ENCODE data around the gene SLC16A5.
"Not testable (repeated sequence)": the region's sequence is repeated elsewhere in the genome, so short reads cannot be mapped to it uniquely, and the experiment has no call there.

The SLC16A5 gene

GRCh38 chr17:75110234-75110937 lies 22.6 kb downstream of the SLC16A5 start:
- DNase-seq (ENCODE audit: low read depth) = no peak

- no peak for DNase-seq (ENCODE audit: low read depth)
These were observed 24.1 kb downstream of the SLC16A5 start for GRCh38 chr17:75111777-75112335.

GRCh38 chr17:75113798-75114551 lies 26.2 kb downstream of the SLC16A5 start:
- peak; percentile 81 for DNase-seq (ENCODE audit: low read depth)

GRCh38 chr17:75114552-75115314 lies 27.0 kb downstream of the SLC16A5 start:
- DNase-seq (ENCODE audit: low read depth) = no peak

GRCh38 chr17:75115555-75115954 lies 27.8 kb downstream of the SLC16A5 start:
- no peak for DNase-seq (ENCODE audit: low read depth)

- no peak for DNase-seq (ENCODE audit: low read depth)
These were observed 29.0 kb downstream of the SLC16A5 start for GRCh38 chr17:75116737-75117136.

- DNase-seq (ENCODE audit: low read depth) = no peak
These were observed 30.6 kb downstream of the SLC16A5 start for GRCh38 chr17:75118307-75118706.

GRCh38 chr17:75124041-75124818 lies 36.5 kb downstream of the SLC16A5 start:
- peak; percentile 41 for DNase-seq (ENCODE audit: low read depth)

GRCh38 chr17:75124819-75125162 lies 37.0 kb downstream of the SLC16A5 start:
- DNase-seq (ENCODE audit: low read depth) = no peak

- no peak for DNase-seq (ENCODE audit: low read depth)
These were observed 38.2 kb downstream of the SLC16A5 start for GRCh38 chr17:75125984-75126383.

- no peak for DNase-seq (ENCODE audit: low read depth)
These were observed 39.2 kb downstream of the SLC16A5 start for GRCh38 chr17:75126954-75127353.

GRCh38 chr17:75127936-75128335 lies 40.2 kb downstream of the SLC16A5 start:
- not testable (repeated sequence) for DNase-seq (ENCODE audit: low read depth)

- no peak for DNase-seq (ENCODE audit: low read depth)
These were observed 41.1 kb downstream of the SLC16A5 start for GRCh38 chr17:75128694-75129505.

- DNase-seq (ENCODE audit: low read depth) = no peak
These were observed 41.8 kb downstream of the SLC16A5 start for GRCh38 chr17:75129576-75129975.

GRCh38 chr17:75130059-75130631 lies 42.4 kb downstream of the SLC16A5 start:
- no peak for DNase-seq (ENCODE audit: low read depth)

- DNase-seq (ENCODE audit: low read depth) = peak; percentile 43
These were observed 43.0 kb downstream of the SLC16A5 start for GRCh38 chr17:75130632-75131277.

- DNase-seq (ENCODE audit: low read depth) = peak; percentile 73
These were observed 43.7 kb downstream of the SLC16A5 start, which contains the start of gene NT5C for GRCh38 chr17:75131278-75132017. NT5C (minus strand) TSS chr17:75131742; CDS start chr17:75131707, 35 bp downstream.

- DNase-seq (ENCODE audit: low read depth) = not testable (repeated sequence)
These were observed 44.6 kb downstream of the SLC16A5 start for GRCh38 chr17:75132018-75133000.

Measured in stimulated activated CD8-positive, alpha-beta memory T cell treated with anti-CD3 and anti-CD28 coated beads, Interleukin-4, amount 100 ng/mL, for 24 hours (primary cell).